ENCODE results near the gene SH2D5.

The SH2D5 gene

DNA sequence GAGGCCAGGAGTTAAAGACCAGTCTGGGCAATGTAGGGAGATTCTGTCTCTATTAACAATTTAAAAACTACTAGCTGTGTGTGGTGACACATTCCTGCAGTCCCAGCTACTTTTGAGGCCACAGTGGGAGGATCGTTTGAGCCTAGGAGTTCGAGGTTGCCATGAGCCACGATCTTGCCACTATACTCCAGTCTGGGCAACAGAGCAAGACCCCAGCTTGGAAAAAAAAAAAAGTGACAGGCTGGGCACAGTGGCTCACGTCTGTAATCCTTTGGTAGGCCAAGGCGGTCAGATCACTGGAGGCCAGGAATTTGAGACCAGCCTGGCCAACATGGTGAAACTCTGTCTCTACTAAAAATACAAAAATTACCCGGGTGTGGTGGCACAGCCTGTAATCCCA lies 27.8 kb upstream of the SH2D5 start:
- TF ChIP-seq, protein P1, sequence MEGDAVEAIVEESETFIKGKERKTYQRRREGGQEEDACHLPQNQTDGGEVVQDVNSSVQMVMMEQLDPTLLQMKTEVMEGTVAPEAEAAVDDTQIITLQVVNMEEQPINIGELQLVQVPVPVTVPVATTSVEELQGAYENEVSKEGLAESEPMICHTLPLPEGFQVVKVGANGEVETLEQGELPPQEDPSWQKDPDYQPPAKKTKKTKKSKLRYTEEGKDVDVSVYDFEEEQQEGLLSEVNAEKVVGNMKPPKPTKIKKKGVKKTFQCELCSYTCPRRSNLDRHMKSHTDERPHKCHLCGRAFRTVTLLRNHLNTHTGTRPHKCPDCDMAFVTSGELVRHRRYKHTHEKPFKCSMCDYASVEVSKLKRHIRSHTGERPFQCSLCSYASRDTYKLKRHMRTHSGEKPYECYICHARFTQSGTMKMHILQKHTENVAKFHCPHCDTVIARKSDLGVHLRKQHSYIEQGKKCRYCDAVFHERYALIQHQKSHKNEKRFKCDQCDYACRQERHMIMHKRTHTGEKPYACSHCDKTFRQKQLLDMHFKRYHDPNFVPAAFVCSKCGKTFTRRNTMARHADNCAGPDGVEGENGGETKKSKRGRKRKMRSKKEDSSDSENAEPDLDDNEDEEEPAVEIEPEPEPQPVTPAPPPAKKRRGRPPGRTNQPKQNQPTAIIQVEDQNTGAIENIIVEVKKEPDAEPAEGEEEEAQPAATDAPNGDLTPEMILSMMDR (IDR thresholded peaks at IDR 0.05; ENCODE audit: low read depth, low read length, missing control alignments) = no peak
- DNase-seq (ENCODE audit: low read depth) = no peak
- no peak overlapping the region for H3K4me3 ChIP-seq (ENCODE audit: low read depth, low read length)

DNA sequence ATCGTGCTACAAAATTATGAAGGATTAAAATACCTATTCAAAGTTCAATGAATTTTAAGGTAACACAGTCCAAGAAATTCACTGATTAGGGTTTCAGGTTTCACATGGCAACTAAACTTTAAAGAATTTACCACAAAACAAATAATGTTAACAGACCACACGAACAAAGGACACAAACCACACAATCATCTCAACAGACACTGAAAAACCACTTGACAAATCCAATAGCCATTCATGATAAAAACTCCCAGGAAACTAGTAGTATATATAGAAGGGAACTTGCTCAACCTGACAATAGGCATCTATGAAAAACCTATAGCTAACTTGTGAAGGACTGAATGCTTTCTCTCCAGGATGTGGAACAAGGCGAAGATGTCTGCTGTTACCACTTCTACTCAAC lies 21.1 kb upstream of the SH2D5 start:
- DNase-seq (ENCODE audit: low read depth) = no peak
- TF ChIP-seq, protein P1 (IDR thresholded peaks at IDR 0.05; ENCODE audit: low read depth, low read length, missing control alignments) = no peak
- no peak overlapping the region for H3K4me3 ChIP-seq (ENCODE audit: low read depth, low read length)

DNA sequence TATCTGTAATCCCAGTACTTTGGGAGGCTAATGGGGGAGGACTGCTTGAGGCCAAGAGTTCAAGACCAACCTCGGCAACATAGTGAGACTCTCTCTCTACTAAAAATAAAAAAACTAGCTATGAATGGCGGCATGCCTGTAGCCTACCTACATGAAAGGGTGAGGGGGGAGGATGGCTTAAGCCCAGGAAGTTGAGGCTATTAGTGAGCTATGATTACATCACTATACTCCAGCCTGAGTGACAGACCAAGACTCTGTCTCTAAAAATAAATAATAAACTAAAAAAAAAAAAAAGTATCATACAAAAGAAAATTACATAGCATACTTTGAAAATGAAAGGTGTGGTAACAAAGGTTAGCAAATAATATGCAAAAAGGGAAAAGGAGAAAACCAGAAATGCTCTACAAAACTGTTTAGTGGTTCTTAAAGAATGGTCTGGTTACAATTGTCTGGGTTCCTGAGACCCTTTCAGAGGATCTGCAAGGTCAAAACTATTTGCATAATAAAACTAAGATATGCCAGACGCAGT lies 19.0 kb upstream of the SH2D5 start:
- DNase-seq (ENCODE audit: low read depth) = no peak
- TF ChIP-seq, protein P1 (IDR thresholded peaks at IDR 0.05; ENCODE audit: low read depth, low read length, missing control alignments) = no peak
- H3K4me3 ChIP-seq (ENCODE audit: low read depth, low read length) = no peak overlapping the region

DNA sequence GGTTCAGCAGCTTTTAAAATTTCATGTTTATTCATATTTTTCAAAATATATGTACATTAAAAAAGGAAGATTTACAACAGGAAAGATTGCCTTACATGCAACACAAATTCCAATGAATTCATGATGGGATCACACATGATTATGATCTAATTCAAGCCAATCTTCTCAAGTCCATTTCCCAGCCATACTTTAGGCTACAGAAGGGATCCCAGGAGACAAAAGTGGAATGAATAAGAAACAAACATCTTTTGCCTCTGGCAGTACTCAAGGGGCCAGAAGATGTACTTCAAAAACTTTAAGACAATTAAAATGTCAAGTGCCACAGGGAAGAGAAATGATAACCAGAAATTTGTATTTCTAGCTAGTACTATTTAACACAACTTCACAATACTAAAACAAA lies 10.2 kb upstream of the SH2D5 start:
- no peak for DNase-seq (ENCODE audit: low read depth)
- TF ChIP-seq, protein P1 (IDR thresholded peaks at IDR 0.05; ENCODE audit: low read depth, low read length, missing control alignments) = no peak
- no peak overlapping the region for H3K4me3 ChIP-seq (ENCODE audit: low read depth, low read length)

DNA sequence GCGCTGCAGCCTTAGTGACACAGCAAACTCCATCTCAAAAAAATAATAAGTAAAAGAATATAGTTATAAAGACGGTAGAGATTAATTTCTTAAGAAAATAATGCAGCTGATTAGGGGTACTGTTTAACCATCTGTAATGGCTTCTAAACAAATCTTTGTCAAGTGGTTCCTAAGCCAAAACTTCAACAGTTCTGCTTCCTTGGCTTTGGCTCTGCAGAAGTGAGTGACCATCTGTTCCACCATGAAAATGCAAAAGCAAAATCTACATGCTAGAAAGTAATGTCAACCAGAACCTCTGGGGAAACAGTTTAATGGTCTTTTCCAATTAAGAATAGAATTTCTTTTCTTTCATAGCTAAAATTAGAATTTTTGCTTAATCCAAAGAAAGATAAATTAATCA lies 8.3 kb upstream of the SH2D5 start:
- no peak for DNase-seq (ENCODE audit: low read depth)
- no peak overlapping the region for H3K4me3 ChIP-seq (ENCODE audit: low read depth, low read length)
- TF ChIP-seq, protein P1 (IDR thresholded peaks at IDR 0.05; ENCODE audit: low read depth, low read length, missing control alignments) = no peak

DNA sequence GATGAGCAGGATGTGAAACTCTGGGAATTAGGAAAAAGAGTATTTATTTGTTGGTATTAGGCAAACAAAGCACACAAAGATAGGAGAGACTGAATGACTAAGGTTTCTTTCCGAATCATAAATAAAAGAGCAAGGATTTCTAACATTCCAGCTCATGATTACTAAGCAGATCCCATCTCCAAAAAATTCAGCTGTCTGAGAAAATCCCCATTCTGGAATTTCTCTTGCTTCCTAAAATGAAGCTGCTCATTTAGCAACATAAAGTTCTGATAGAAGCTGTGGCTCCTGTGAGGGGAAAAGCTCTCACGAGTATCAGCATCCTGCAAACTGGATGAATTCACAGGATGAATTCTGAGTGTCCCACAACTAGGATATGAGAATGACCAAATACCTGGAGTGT lies 6.7 kb upstream of the SH2D5 start:
- no peak for DNase-seq (ENCODE audit: low read depth)
- TF ChIP-seq, protein P1 (IDR thresholded peaks at IDR 0.05; ENCODE audit: low read depth, low read length, missing control alignments) = no peak
- H3K4me3 ChIP-seq (ENCODE audit: low read depth, low read length) = no peak overlapping the region

DNA sequence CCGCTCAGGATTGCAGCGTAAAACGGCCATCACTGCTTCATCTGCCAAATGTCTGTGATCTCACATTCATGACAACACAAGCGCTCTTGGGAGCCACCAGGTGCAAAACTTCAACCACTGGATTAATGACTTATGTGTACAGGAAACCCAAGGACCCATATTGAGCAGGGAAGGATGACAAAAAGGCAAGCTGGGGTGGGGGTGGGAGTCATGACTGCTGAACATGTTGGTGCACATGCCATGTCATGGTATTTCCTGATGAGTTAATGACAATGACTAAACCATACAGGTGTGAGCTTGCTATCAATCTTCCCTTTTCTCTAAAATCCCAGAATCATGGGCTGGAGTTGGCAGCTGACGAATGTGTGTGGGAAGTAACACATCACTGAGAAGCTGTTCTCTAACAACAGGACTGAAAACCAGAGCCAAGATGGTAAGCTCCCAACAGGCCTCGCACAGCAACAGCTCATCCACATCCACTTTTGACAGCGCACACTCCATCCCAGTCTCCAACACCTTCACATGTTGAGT lies 3.1 kb upstream of the SH2D5 start:
- no peak for DNase-seq (ENCODE audit: low read depth)
- TF ChIP-seq, protein P1 (IDR thresholded peaks at IDR 0.05; ENCODE audit: low read depth, low read length, missing control alignments) = no peak
- H3K4me3 ChIP-seq (ENCODE audit: low read depth, low read length) = no peak overlapping the region

All from GM12864 (cell line).